LoVo (cell line): Measurements from ENCODE around the gene ANKS6.
"Not testable (repeated sequence)": the region's sequence is repeated elsewhere in the genome, so short reads cannot be mapped to it uniquely, and the experiment has no call there.

Source experiments
- DNase-seq: peaks from one replicate; pipeline ENCODE4 v3.0.0-alpha.2; 2016; ENCODE audit warnings: low spot score

The ANKS6 gene

DNA sequence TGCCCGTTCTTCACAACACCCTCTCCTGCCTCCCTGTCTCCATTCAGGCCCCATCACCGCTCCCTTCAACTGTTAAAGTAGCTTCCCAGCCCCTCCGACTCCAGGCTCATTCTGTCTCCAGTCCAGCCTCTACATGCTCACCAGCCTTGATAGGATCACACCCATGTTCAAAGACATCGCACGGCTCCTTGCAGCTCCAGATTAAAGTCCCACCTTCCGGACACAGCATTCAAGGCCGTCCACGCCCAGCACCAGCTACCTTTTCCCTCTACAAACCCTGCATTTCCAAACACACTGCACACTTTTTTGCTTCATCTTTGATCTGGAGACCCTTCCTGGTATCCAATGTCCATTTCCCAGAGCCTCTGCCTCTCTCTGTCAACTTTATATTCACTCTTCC is 94.0 kb downstream of the ANKS6 start:
- DNase-seq = no peak

DNA sequence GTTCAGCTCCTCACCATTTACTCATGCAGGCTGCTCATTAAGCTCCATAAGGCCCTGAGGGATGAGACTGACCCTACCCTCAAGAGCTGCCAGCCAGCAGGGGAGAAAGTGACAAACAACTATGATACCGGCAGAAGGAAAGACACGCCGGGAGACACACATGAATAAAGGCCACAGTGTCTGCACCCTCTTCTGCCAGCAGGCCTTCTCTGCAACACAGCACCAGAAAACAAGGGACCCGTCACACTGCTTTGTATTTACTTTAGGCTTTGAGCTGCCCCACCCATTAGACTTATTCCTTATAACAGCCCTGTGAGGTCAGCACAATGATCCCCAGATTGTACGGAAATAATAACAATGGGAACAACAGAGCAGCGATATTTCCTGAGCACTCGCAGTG is 94.8 kb downstream of the ANKS6 start:
- DNase-seq = no peak

DNA sequence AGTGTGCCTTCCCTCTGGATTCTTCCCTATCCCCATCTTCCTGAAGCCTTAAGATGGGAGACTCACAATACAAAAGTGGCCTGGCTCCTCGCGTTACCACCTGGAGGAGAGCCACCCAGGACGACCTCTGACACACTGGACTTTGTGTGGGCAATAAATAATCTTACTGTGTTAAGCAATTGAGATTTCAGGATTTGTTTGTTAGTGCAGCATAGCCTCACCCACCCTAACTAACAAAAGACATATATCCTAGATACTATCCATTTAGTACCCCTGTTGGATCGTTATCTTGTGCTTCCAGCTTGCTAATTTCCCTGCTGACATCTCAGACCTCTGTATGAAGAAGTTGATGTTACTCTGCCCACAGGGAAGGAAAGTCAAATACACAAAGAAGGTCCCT is 95.6 kb downstream of the ANKS6 start:
- no peak for DNase-seq

DNA sequence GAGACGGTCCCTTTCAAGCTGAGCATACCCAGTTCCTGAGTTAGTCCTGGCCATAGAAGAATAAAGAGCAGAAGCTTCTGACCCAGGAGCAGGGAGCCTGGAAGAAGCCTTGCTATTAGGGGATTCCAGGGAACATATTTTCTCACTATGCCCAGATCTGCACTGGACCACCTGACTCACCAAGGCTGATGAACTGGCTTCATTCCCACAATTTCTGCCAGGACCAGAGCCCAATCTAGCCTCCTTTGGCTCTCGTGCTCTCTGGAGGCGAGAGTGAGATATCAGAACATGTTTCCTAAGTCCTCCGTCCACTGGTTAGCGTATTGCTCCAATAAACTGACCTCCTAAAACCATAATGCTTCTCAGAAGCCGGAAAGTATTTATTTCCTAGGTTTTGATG is 97.5 kb downstream of the ANKS6 start:
- no peak for DNase-seq

DNA sequence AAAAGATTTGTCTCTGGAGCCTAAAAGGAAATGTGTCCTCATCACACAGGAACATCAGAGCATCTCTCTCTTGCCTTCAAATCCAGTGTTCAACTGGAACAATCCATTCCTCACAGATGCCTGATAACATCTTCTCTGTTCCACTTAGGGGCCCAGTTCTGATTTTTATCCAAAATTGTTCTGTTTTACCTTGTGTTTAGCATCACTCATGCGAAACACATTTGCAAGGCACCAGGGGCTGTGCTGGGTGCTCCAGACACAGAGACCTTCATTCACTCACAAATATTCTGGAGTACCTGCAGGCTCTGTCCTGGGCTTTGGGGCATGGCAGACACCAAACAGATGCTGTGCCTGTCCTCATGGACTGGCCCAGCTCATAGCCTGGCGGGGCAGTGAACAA is 101.4 kb downstream of the ANKS6 start:
- no peak for DNase-seq

DNA sequence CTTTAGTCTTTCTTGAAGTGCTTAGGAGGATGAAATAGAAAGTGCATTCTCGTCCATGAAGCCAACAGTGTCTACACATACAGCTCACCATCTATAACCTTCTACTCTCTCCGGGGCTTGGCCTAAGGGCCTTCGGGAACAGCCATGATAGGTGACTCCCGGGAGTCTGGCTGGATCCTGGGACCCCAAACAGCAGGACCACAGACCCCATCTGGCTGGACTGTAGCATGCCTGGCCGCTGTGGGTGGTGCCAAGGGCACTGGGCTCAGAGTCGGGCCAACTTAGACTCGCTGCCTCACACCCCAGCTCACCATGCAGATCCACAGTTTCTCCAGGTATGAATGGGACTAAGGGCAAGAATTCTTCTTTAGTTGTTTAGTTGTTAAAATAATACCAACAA is 104.0 kb downstream of the ANKS6 start:
- no peak for DNase-seq

DNA sequence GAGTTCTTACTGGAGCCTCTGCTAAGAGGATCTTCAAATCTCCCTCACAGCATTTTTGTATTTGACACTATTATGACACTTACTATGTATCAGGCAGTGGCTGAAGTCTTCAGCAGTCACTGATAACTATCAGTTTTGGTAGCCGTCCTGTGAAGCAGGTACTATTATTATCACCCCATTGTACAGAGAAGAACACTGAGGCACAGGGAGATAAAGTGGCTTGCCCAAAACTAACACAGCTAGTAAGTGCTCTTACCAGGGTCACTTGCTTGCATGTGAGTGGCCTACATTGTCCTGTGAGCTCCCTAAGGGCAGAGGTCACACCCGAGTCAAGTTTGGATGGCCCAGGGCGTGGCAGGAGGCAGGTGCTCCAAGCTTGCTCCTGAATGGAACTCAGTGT is 104.5 kb downstream of the ANKS6 start:
- DNase-seq = no peak

DNA sequence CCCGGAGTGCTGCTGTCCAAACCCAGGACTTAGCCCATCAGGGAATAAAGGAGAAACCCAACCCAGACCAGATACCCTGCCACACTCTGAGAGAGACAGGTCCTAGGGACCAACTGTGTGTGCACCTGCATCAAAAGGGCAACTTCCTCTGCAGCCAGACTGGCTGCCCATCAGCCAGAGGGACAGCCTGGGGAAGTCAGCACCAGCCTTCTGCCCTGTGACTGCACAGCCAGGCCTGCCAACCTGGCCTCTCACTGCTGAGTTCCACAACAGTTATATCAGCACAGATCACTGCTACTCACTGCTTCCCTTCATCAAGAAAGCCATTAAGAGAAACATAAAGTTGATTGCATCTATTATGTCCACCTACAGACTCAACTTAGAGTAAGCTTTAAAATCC is 105.7 kb downstream of the ANKS6 start:
- no peak for DNase-seq

DNA sequence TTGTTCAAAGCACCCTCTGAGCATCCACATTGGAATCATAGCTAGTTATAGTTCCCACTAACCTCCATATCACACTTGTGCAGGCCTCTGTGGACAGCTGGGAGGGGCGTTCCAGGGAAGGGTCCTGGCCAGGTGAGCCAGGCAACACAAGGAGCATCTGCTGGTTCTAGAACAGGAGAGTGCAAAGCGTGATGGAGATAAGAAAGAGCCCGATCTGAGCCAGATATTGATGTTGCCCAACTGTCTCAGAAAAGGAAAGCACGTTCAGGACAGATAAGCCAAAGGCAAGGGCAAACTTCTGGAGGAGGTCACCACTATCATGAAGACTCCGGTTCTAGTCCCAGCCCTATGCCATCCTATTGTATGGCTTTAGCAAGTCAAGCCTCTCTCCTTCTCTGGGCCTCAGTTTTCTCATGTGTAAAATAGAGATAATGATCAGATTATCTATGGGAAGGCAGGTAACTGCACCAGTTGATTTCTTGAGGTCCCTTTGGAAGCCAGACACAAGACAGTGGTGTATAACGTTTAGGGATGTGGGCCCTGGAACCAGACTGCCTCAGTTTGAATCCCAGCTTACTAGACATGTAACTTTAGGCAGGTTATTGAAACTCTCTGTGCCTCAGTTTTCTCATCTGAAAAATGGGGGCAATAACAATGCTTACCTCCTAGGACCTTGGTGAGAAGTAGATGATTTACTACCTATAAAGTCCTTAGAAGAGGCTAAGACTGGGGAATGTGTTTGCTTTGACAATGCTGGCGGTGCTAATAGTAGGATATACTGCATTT is 107.5 kb downstream of the ANKS6 start:
- DNase-seq = no peak

DNA sequence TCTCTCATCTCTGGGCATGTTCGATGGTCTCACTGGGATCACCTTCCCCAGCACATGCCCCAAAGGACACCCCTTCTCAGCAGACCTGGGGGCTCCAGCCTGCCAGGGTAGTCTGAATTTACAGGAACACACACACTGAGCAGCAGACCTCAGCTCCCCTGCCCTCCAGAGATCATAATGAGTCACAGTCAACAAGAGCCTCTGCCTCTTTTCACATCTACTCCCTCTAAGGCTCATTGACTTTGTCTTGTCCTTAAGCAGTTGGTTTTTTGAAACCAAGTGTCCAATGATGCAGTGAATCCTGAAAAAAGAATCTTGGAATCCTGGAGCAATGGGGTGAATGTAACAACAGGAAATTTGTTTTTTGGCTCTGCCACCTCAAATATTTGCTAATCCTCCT is 108.4 kb downstream of the ANKS6 start:
- DNase-seq = no peak

DNA sequence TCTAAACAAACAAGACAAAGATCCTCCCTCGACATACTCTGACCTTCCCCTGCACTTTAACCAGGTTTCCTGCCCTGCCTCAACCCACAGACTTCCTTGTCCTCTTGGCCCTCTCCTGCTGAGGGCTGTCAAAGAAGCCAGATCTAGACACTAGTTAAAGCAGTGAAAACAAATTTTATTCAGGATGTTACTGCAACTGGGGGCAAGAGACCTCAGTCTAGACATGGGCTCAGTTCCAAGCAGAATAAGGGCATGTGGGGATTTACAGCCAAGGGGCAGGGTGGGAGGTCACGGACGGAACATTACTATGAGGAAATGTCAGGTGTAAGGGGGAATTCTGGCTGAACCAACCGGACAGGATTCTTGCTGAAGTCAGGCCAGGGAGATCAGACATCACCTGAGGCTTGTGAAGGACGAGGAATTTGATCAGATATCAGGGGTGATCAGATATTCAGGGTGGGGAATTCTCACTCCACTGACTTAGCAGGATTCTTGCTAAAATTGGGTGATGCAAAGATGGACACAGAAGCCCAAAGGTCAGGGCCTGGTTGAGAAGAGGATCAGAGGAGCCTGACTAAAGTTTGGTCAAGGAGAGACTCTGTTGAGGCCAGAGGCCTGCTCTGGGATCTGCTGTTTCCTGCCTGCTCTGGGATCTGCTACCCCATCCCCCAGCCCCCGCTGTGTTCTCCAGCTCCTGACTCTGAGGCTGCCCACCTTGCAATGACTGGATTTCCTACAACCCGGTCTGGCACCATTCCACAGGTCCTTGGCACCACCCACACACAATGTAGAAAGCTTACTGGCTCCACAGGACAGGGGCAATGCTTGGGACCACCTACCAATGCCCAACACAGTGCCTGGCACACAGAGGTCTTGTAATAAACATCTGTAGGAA is 109.1 kb downstream of the ANKS6 start:
- DNase-seq = no peak

DNA sequence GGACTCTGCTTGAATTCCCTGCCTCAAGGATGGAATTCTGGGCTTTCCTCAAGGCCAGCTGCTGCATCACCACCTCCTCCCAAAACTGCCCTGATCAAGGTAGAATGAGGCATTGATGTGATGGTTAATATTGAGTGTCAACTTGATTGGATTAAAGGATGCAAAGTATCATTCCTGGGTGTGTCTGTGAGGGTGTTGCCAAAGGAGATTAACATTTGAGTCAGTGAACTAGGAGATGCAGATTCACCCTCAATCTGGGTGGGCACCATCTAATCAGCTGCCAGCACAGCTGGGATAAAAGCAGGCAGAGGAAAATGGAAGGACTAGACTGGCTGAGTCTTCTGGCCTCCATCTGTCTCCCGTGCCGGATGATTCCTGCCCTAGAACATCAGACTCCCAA is 111.5 kb downstream of the ANKS6 start:
- not testable (repeated sequence) for DNase-seq
